HG03342 (cell line): ENCODE results near the gene ATP6V0D1.

ENCODE experiments used
- ATAC-seq: cut with Tn5 transposase; IDR thresholded peaks from one replicate; pipeline ENCODE4 v1.9.1; 2021; ENCODE audit warnings: mild to moderate bottlenecking, moderate library complexity; ENCODE audit not compliant: unreplicated experiment

ATP6V0D1 gene

DNA sequence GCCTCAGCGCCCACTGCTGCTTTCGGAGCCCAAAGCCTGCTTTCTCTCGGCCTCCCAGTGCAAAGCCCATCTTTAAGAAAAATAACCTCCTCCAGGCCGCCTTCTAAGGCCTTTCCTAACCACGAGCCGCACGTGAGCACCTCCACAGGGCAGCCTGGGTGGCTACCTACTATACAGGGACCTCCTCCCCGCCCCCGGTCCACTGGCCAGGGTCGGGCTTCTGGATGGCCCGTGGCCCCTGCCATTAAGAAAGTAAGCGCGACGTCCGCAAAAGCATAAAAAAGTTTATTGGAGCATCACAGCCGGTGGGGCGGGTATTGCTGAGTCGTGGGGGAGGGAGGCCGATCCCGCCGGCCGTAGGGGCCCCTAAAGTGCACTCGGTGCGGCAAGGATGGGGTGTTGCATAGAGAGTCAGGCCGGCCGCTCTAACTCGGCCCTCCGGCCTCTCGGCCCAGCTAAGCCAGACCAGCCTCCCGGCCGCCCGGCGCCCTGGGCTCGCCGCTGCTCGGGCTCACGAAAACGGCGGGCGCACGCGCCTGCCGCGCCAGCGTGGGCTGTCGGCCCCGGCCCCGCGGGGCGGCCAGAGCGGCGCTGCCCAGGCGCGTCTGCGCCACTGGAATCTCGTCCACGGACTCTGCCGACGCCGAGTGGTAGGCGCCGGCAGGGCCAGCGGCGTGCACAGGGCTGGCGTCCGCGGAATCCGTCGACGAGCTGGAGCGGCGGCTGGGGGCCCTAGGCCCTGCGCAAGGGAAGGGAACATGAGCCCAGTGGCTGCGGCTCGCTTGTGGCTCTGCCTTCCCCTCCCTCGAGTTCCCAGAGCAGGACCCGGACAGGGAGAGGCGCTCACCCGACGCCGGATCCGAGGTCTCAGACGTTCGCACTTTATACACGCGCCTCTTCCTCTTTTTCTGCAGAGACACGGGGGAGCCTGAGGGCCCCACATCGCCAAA is 86.5 kb downstream of the ATP6V0D1 start:
- ATAC-seq, result no peak

DNA sequence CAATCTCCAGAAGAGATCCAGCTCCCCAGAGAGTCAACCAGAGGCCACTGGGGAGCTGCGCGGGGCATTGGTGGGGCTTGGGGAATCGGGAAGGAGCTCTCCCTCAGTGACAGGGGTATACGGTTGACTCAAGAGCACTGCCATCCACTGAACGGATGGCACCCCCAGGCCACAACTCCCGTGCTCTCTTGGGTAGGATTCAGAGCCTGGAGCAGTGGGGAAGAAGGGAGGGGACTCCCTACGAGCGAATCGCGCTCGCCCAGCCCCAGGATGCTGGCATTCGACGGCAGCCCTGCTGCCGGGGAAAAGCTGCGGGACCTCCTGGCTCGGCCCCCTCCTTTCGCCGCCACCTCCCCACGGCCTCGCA is 87.2 kb downstream of the ATP6V0D1 start:
- ATAC-seq, result no peak

DNA sequence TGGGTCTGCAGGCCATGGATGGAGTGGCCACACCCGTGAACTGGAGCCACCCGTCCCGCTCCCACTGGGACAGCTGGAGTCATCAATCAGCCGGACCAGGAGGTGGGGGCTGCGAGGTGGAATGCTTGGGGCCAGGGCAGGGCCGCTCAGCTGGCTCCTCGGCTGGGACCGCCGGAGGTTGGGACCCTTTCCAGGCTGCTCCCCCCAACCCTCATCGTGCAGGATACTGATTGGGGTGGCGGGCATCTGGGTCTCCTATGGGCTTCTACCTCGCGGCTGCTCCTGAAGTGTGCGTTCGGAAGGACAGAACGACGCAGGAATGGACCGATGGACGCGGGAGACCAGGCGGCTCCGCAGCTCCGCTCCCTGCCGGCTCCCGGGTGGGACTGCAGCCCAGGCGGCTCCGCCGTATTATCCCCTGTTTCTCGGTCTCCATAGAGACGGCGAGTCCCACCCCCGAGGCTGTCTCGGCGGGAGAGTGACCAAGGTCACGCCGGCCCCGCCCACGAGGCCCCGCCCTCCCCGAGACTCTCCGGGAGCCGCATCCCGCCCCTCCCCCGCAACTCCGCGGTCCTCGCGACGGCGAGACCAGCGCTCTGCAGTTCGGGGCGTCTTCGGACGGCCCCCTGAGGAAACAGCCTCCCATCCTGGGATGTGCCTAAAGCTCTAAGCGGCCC is 87.7 kb downstream of the ATP6V0D1 start, which contains the start of gene TPPP3:
Gene TPPP3, minus strand, starts transcription at position 388 of the 677 bp plus-strand sequence. CDS start 2,387 bp downstream, outside the sequence.
- no peak for ATAC-seq

DNA sequence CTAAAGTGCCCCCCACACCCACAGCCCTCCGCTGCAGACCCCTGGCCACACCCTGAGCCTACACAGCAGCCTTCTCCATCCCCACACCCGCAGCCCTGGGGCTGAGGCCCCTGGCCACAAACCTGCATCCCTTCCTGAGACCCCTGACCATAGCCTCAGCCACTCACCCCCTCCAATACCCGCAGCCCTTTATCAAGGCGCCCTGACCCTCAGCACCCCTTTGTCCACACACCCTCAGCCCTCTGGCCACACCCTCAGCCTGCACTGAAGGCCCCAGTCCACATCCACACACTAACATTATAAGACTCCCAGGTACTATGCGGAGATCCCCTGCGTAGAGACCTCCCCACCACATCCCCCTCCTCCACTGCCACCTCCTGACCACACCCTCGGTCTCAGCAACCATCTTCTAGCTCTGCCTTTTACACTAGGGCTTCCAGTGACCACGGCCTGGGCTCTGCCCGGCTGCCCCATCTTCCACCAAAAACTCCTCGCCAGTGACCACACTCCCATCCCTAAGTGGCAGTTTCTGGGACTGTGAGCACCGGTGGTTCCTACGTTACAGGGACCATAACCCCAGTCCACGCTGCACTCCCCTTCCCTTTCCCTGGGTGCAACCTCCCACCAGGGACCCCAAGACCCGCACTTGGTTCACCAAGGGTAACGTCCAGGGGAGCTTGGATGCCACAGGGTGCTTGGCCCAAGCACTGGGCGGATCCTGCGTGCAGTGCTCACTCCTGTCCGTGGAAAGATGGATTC is 88.5 kb downstream of the ATP6V0D1 start:
- no peak for ATAC-seq

DNA sequence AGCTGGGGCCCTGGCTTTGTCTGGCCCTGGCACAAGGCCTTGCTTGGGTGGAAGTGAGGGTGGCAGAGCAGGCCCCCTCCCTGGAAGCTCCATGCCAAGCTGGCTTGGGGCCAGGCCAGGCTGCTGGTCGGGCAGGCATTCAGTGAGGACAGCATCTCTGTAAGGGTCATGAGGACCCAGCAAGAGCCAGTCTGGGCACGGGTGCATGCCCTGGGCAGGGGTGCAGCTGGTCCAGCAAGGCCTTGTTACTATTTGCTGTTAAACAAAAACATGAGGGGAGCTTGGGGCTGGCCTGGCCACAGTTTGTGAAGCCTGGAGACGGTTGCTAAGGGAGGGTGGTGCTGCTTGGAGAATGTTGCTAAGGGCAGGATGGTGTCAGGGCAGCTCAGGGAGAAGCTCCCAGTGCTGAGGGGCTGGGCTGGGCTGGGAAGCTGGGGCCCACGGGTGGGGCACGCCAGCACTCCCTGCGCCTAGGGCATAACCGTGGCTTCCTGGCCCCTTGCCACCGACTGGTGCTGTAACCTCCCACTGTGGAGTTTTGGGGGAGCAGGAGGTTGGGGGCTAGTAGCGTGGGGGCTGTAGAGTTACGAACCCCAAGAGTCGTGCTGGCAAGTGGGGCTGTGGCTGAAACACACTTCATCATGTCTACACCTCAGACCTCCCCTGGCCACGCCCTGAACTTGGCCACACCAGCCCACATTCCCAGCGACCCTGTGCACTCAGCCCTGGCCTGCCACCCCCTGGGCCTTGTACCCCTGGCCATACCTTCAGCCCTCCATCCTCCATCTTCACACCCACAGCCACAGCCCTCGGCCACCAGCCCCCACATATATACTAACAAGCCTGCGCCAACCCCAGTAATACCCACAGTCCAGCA is 89.3 kb downstream of the ATP6V0D1 start:
- no peak for ATAC-seq

DNA sequence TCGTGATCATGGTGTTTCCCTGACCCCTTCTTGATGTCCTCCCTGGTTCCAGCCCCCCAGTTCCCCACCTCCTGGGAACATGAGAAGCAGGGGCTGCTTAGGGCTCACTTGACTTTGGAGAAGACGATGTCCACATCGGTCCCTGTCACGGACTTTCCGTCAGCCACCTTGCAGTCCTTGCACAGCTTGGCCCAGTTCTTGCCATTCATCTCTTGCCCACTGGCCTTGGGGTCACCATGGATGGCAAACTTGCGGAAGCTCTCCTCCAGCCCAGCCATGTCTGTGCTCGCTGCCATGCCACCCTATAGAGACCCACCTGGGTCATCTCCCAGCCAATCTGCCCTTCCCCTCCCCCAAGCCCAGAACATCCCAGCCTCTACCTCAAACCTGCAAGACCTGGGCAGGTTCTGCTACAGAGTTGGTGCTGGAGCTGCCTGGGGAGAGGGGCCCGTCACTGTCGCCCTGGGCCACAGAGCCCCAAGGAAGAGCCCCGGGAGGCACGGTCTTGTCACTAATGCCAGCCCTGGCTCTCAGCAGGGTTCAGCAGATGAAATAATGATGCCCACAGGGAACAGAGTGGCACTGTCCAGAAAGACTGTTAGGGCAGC is 90.0 kb downstream of the ATP6V0D1 start:
- ATAC-seq, result no peak

DNA sequence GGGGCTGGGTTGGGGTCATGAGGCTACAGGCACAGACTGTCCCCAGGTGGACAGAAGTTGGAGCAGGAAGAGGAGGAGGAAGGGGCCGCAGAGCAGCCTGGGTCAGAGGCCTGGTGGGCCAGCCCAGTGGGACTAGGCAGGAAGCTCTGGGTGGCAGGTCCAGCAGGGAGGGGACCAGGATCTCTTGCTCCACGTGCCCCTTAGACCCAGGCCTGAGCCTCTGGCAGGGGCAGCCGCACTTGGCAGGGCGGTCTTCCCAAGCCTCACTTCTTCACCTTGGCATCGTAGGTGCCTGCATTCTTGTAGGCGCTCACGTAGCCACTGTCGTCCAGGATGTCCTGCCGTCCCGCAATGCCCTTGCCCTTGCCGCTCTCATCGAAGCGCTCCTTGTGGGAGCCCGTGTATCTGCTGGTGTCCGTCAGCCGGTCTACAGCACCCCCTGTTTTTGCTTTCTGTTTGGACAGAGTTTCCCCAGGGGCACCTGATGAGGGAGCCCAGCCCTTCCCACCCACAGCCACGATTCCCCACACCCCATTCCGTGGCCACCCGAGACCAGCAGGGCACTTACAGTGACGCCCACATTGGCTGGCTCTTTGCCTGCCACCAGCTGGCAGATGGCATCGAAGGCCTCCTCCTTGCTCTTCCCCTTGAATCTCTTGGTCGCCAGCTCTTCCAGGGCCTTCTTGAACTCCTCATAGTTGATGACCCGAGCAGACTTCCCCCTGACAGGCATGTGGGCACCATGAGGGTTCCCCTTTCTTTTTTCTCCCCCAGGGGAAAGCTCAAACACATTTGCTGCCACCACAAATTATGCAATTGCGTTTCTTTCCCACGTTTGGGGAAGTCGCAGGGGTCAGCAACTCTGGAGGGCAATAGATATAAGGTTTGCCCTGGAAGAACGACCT is 90.8 kb downstream of the ATP6V0D1 start:
- ATAC-seq, result no peak

DNA sequence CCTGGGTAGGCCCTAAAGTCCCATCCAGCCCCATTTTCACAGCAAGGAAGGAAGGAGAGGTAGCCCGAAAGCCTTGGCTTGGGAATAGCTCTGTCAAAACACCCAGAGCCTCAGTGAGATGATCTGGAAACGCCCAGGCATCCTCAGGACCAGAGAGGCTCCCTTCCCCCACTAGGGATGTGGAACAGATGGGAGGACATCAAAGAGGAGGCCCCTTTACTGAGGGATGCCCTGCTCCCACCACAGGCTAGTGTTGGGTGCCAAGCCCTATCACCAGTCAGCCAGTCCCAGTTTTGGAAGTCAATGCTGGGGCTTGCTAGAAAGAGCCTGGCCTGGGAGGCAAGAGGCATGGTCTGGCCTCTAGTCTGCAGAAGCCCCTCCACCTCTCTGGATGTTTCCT is 92.4 kb downstream of the ATP6V0D1 start:
- ATAC-seq, result no peak

DNA sequence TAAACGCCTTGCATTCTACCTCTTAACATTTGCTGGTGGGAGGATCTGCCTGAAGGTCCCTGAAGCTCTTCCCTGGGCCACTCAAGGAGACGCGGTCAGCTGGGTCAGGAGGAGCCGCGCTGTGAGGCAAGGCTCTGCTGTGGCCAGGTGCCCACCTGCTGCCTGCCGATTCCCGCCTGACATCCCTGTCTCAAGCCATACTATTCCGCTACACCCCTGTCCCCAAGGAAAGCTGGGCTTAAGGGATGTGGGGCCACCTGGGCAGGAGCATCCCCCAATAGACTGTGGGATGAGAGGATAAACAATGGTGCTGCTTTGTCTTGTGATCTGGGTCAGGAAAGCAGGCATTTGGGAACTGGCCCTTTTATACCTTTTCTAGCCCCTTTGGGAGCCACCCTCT is 92.8 kb downstream of the ATP6V0D1 start:
- no peak for ATAC-seq
